GM12865 (cell line): ENCODE data around the gene GET4.

Experiments
- DNase-seq: peaks from one replicate; pipeline ENCODE4 v3.0.0; 2010; ENCODE audit warnings: low read depth
- H3K4me3 ChIP-seq: 2 replicates; pipeline ENCODE4 v1.5.1; 2011; ENCODE audit warnings: mild to moderate bottlenecking, low read depth, low read length, control low read depth
- TF ChIP-seq, protein P1 (sequence below): IDR thresholded peaks from 2 replicates; pipeline ENCODE4 v1.5.1; 2011; ENCODE audit warnings: low read length, control low read depth, low read depth, inconsistent platforms; ENCODE audit not compliant: insufficient read depth; ENCODE audit errors: missing control alignments

GET4 gene

DNA sequence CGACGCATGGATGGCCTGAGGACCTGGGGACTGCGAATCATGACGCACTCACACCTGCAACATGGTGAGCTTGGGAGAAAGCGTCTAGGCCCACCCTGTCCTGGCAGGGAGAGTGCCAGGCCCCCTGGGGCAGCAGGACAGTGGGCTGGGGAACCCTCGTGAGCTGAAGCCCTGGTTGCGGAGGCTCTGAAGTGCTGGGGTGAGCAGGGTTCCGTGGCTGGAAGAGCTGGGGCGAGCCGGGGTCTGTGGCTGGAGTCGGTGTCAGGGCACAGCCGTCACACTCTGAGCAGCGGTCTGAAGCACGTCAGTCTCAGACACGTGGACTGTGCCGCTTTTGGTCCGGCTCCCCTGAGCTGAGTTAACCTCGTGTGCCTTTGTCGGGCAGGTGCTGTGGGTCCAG is 39.4 kb upstream of the GET4 start:
- no peak for DNase-seq
- TF ChIP-seq, protein P1, sequence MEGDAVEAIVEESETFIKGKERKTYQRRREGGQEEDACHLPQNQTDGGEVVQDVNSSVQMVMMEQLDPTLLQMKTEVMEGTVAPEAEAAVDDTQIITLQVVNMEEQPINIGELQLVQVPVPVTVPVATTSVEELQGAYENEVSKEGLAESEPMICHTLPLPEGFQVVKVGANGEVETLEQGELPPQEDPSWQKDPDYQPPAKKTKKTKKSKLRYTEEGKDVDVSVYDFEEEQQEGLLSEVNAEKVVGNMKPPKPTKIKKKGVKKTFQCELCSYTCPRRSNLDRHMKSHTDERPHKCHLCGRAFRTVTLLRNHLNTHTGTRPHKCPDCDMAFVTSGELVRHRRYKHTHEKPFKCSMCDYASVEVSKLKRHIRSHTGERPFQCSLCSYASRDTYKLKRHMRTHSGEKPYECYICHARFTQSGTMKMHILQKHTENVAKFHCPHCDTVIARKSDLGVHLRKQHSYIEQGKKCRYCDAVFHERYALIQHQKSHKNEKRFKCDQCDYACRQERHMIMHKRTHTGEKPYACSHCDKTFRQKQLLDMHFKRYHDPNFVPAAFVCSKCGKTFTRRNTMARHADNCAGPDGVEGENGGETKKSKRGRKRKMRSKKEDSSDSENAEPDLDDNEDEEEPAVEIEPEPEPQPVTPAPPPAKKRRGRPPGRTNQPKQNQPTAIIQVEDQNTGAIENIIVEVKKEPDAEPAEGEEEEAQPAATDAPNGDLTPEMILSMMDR = no peak
- H3K4me3 ChIP-seq = no peak overlapping the region

DNA sequence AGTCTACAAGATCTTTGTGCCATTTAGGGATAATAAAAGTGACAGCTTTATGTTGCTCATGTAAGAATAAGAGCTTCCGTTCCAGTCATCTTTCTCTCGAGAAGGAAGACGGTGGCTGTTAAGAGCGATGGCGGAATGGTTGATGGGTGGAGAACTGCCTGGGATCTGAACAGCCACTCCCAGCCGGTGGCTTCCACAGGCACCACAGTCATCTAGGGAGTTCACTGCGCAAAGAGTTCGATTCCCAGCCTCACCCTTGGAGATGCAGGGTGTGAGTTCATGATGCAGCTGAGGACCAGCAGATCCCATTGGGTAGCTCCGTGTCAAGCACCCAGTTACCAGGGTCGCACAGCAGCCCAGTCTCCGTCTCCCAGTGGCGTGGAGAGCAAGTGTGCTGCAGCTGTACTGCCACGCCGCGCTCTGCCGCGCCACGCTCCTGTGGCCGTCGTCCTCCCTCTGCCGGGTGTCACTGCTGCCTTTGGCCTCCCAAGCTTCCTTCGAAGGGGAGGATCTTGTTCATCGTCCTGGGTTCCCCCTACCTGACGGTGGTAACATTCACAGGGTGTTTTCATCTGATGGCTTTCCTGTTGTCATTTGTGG is 36.3 kb upstream of the GET4 start:
- no peak for DNase-seq
- TF ChIP-seq, protein P1 = no peak
- no peak overlapping the region for H3K4me3 ChIP-seq

DNA sequence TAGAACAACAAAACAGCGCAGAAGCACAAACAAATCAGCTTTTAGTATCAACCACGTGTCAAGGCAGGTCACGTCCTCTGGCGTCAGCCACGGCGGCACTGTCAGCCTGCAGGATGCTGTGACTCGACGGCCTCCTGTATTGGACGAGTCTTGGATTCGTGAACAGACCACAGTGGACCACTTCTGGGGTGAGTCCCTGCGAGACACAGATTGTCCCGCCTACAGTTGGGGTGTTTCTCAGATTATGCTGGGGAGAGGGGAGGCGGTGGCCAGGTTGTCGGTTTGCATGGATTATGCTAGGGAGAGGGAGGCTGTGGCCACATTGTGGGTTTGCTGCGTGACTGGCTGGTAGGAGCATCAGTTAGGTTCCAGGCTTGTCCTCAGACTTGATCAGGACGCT is 34.4 kb upstream of the GET4 start:
- TF ChIP-seq, protein P1 = no peak
- no peak overlapping the region for H3K4me3 ChIP-seq
- DNase-seq = no peak

DNA sequence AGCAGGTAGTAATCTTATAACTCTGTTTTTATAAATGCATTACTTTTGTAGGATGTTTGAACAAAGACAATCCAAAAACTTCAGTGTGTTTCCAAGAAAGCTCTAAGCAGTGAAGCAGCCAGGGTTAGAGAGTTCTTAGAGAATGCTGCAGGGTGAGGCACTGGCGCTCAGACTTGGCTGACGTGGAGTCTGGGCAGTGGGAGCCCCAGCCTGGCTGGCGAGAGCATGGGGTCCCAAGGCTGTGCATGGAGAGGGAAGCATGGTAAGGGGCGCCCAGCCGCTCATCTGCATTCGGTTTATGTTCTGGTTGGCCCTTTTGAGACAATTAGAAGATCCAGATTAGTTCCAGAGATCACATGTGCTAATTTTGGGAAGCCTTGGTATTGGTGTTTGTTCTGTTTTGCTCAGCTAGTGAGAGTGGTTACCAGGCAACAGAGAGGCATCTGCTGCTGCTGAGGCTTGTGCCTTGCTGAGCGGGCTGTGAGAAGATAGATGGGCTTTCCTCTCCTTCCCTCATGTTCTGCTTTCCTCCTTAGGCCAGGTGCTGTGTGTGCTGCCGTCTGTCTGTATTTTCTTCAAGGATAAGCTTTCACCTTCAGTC is 33.8 kb upstream of the GET4 start:
- TF ChIP-seq, protein P1 = no peak
- DNase-seq = no peak
- H3K4me3 ChIP-seq = no peak overlapping the region

DNA sequence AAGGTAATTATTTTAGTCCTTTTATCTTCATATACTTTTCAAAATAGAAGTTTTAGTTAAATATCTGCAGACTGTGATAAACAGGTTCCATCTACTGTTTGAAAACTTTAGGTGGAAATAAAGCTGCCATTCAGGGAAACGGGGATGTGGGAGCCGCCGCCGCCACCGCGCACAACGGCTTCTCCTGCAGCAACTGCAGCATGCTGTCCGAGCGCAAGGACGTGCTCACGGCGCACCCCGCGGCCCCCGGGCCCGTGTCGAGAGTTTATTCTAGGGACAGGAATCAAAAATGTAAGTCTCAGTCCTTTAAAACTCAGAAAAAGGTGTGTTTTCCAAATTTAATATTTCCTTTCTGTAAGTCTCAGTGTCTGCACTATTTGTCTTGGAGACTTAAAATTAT is 33.1 kb upstream of the GET4 start:
- no peak for DNase-seq
- TF ChIP-seq, protein P1 = no peak
- H3K4me3 ChIP-seq = no peak overlapping the region

DNA sequence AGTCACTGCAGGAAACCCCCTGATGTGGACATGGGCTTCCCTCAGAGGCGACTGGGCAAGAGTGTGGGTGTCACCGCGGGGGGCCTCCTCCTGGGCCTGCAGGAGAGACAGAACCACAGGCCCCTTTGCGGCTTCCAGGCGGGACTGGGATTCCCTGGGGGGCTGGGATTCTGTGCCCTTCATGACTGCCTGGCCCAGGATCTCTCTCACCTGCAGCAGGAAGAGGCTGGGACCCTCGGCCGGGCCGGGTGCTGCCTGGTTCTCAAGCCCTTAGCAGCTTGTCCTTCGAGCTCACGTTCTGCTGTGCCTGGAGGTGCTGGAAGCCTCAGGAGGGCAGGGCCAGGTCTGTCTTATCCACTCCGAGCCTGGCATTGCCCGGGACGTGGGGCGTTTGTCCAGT is 32.3 kb upstream of the GET4 start:
- no peak overlapping the region for H3K4me3 ChIP-seq
- TF ChIP-seq, protein P1 = no peak
- no peak for DNase-seq

DNA sequence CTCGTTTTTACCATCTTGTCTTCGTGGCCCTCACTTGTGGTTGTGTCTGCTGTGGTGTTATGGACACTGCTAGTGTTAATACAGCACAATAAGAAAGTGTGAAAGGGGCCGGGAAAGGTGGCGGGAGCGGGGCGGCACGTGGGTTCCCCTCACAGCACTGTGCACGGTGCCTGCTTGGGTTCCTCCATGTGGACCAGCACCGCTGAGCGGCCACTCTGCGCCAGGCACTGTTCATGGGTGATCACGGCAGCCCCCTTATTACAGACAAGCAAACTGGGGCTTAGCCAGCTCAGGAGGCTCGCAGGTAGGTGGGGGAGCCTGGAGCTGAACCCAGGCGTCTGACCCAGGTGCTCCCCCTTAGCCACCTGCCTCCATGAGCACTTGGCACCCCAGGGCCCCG is 31.8 kb upstream of the GET4 start:
- TF ChIP-seq, protein P1 = no peak
- DNase-seq = no peak
- H3K4me3 ChIP-seq = no peak overlapping the region
